Thymus (tissue), 11 donors: ENCODE results near the gene DEPDC7. TPM values are rescaled to one million over a fixed set of nuclear protein-coding genes. Genes with fewer than 3 reads are reported as not detected.
"Not testable (repeated sequence)": the region's sequence is repeated elsewhere in the genome, so short reads cannot be mapped to it uniquely, and the experiment has no call there.

Source experiments
- DNase-seq, 9 donors: peaks; one replicate each; pipeline ENCODE4 v3.0.0-alpha.2; 2013; ENCODE audit warnings: low spot score in 9 of 9, low read depth in 6 of 9, missing footprints in 1 of 9
- H3K27ac ChIP-seq, 2 donors: one replicate each; pipeline ENCODE4 v1.5.1; 2013; ENCODE audit warnings: control low read depth in 1 of 2, low read depth in 1 of 2, low read length in 1 of 2, mild to moderate bottlenecking in 1 of 2, moderate library complexity in 1 of 2
- H3K27me3 ChIP-seq, 2 donors: one replicate each; pipeline ENCODE4 v1.5.1; 2013; ENCODE audit warnings: low read length in 1 of 2; ENCODE audit not compliant: control insufficient read depth in 2 of 2, insufficient read depth in 1 of 2
- H3K36me3 ChIP-seq, 2 donors: one replicate each; pipeline ENCODE4 v1.5.1; 2013; ENCODE audit warnings: low read length in 1 of 2, mild to moderate bottlenecking in 1 of 2, moderate library complexity in 1 of 2; ENCODE audit not compliant: control insufficient read depth in 2 of 2, insufficient read depth in 2 of 2
- H3K4me1 ChIP-seq, 2 donors: one replicate each; pipeline ENCODE4 v1.5.1; 2013; ENCODE audit warnings: low read length in 2 of 2; ENCODE audit not compliant: control insufficient read depth in 2 of 2, insufficient read depth in 2 of 2
- H3K4me3 ChIP-seq, 2 donors: one replicate each; pipeline ENCODE4 v1.5.1; 2013; ENCODE audit warnings: low read length in 2 of 2, control low read depth in 1 of 2, mild to moderate bottlenecking in 1 of 2
- H3K9me3 ChIP-seq, 2 donors: one replicate each; pipeline ENCODE4 v1.5.1; 2013; ENCODE audit warnings: low read length in 1 of 2, mild to moderate bottlenecking in 1 of 2; ENCODE audit not compliant: control insufficient read depth in 2 of 2, insufficient read depth in 1 of 2
- WGBS: extraction: QIAGEN DNeasy Blood & Tissue Kit; methylation state at CpG from one replicate; pipeline ENCODE4 v1.1.7; 2013; 5-methylcytosine and 5-hydroxymethylcytosine counted together
- polyA plus RNA-seq: library from polyadenylated mRNA; stranded (reverse); fragments of 200-250 nt; gene quantifications from one replicate; pipeline ENCODE4 v1.2.3, GENCODE V29; 2013
- total RNA-seq: library from RNA; stranded (reverse); fragments of 120-200 nt; gene quantifications from one replicate; pipeline ENCODE4 v1.2.4, GENCODE V29; 2013
- donor health status: healthy.

The DEPDC7 gene
- total and polyA plus RNA-seq, 2 donors, result 3.2 to 6.6 TPM

DNA sequence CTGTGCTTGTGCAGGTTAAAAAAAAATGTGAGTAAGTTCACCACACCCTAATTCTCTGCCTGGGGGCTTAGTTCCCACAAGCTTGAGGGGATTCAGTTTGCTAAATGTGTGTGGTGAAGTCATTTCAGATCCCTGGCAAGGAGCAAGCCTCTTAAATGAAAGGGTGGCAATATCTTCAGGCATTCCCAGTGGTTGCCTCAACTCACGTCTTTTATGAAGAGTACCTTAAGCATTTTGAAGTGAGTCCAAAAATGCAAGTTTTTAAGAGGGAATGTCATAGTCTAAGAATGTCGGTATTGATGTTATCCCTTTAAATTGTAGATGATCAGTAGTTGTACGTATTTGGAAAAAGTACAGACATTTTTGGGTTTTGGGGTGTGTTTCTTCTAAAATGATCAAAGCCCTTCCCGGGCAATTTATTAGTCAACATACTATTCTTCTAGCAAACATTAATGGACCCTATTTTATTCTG, 28.6 kb downstream of the DEPDC7 start:
- Histone ChIP-seq H3K9me3 (peaks cover 0 to 12% of the 10 kb centered on the region in 2 donors), H3K27ac (no peak overlapping the region), H3K27me3 (no peaks in the 10 kb centered on the region), H3K4me1 (peaks cover 10 to 11% of the 10 kb centered on the region in 2 donors), H3K4me3 (no peak overlapping the region), H3K36me3 (peaks cover 16 to 33% of the 10 kb centered on the region in 2 donors)
- no peak for DNase-seq
- WGBS, result 97% methylated on average over 4 of the region's 4 CpGs

DNA sequence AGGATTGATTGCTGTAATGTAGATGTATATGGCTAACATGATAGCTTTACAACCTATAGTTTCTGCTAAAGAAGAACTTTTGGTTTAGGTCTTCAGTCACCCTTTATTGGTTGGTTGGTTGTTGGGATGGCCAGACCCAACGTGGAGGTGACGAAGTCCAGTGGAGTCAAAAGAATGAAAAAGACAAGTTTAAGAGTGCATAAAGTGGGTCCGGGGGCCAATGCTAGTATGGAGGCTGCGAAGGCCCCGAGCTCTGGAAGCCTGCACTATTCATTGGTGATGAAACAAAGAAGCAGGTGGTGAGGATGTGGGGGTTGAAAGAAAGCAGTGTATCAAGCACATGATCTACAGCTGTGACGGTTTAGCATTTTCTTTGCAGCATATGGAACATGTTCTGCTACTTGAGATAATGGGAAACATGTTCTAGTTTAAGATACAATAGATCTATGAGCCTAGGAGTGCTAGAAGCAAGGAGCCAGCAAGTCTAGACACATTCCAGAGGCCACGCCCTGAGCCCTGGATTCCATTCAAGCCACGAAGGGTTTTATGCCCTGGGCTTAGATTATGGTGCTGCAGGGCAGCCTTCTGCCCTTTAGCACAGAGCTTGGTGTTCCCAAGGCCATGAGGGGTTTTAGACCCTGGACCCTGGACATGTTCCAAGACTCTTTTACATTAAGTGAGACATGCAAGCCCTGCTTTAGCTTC, 30.0 kb downstream of the DEPDC7 start:
- Histone ChIP-seq H3K9me3 (peaks cover 0 to 12% of the 10 kb centered on the region in 2 donors), H3K27me3 (no peaks in the 10 kb centered on the region), H3K36me3 (peaks cover 16 to 33% of the 10 kb centered on the region in 2 donors), H3K4me1 (peaks cover 3 to 4% of the 10 kb centered on the region in 2 donors), H3K4me3 (no peak overlapping the region), H3K27ac (no peak overlapping the region)
- DNase-seq, result no peak
- 92% methylated on average over 8 of the region's 8 CpGs for WGBS

DNA sequence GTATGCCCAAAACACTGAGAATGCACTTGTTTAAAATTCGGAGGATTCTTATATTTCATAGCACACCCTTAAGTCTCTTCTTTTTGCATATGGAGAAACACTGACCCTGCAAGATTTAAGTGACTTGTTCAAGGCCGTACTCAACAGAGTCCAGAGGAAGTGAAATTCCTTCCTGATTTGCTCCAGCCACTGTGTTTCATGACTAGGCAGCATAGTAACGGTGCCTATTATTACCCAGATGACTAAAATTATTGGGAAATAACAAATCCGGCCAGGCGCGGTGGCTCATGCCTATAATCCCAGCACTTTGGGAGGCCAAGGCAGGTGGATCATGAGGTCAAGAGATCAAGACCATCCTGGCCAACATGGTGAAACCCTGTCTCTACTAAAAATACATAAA, 33.0 kb downstream of the DEPDC7 start:
- H3K4me3 ChIP-seq, DNase-seq, H3K27me3 ChIP-seq, H3K27ac ChIP-seq, H3K4me1 ChIP-seq: not testable (repeated sequence)
- WGBS, result 98% methylated on average over 6 of the region's 6 CpGs
- Histone ChIP-seq H3K36me3 (peaks cover 18 to 36% of the 10 kb centered on the region in 2 donors), H3K9me3 (peaks cover 0 to 12% of the 10 kb centered on the region in 2 donors)

DNA sequence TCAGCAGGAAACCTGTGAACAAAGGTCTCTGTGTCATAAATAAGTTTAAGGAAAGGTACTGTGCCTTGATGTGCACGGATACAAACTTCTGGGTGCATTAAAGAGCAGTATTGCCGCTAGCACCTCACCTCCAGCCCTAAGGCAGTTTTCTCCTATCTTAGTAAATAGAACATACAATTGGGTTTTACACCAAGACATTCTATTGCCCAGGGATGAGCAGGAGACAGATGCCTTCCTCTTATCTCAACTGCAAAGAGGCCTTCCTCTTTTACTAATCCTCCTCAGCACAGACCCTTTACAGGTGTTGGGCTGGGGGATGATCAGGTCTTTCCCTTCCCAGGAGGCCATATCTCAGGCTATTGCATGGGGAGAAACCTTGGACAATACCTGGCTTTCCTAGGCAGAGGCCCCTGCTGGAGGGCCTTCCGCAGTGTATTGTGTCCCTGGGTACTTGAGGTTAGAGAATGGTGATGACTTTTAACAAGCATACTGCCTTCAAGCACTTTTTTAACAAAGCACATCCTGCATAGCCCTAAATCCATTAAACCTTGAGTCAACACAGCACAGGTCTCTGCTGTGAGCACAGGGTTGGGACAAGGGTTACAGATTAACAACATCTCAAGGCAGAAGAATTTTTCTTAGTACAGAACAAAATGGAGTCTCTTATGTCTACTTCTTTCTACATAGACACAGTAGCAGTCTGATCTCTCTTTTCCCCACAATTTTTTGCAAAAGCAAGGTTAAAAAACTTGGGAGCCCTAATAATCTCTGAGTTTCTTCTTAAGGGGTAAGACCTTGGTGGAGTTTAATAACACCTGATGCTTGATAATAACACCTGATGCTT, 34.1 kb downstream of the DEPDC7 start:
- H3K4me1 ChIP-seq, H3K27ac ChIP-seq, H3K27me3 ChIP-seq, H3K4me3 ChIP-seq, DNase-seq: not testable (repeated sequence)
- WGBS, result 99% methylated on average over 3 of the region's 3 CpGs
- Histone ChIP-seq H3K36me3 (peaks cover 13 to 30% of the 10 kb centered on the region in 2 donors), H3K9me3 (peaks cover 0 to 12% of the 10 kb centered on the region in 2 donors)

DNA sequence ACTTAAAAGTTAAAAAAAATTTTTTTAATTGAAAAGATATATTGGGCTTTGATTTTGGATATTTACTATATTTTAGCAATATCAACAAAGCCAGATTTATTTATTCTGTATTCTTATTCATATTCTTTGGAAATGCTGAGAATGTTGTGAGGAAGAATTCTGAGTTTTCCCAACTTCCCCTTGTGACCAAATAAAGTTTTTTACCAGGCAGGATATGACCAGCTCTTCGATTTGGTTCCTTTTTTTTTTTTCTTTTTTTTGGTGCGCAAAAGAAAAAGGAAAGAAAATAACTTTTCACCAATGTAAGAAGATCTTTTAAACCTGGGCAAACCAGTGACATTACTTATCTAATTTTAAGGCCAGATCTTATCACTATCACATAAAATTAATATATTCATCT, 36.6 kb downstream of the DEPDC7 start:
- Histone ChIP-seq H3K4me3 (no peak overlapping the region), H3K9me3 (no peaks in the 10 kb centered on the region), H3K27ac (no peak overlapping the region), H3K36me3 (peaks cover 2 to 16% of the 10 kb centered on the region in 2 donors), H3K4me1 (no peaks in the 10 kb centered on the region), H3K27me3 (no peaks in the 10 kb centered on the region)
- 77% methylated on average over 2 of the region's 2 CpGs for WGBS
- no peak for DNase-seq

DNA sequence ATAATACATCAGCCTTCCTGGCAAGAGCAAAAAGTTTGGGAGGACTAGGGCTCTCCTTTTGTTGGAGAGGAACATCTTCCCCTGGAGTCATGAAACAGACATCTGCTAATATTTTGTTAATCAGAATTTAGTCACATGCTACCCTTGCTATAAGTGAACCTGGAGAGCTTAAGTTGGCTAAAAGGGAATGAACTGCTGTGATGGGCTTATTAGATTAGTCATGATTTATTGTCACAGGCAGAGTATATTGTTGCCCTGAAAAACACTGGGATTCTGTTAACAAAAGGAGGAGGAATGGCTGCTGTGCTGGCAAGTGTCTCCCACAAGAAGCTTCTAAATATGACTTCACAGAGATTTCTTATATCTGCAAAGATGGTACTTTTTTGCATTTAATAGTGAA, 39.7 kb downstream of the DEPDC7 start:
- no peaks in the 10 kb centered on the region for H3K27me3 ChIP-seq
- H3K27ac ChIP-seq, result no peak overlapping the region
- no peak for DNase-seq
- no peaks in the 10 kb centered on the region for H3K9me3 ChIP-seq
- H3K4me3 ChIP-seq, result no peak overlapping the region
- peaks cover 12 to 22% of the 10 kb centered on the region in 2 donors for H3K36me3 ChIP-seq
- H3K4me1 ChIP-seq, result peaks cover 10 to 11% of the 10 kb centered on the region in 2 donors

DNA sequence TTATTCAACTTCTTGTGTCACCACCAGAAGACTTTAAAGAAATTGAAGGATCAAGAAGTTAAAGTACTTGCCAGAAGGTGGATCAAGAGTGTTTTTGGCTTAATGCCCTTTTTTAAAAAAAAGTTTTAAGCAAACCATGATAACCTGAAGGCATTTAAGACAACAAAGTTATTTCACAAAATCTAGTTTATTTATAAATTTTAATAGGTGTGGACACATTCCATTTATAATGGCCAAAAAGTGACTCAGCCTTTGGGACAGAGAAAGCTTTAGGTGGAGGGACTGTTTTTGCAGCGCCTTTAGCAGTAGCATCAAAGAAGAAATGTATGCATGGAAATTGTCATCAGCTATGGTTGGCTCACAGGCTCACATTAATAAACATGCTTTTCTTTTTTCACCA, 41.6 kb downstream of the DEPDC7 start:
- Histone ChIP-seq H3K36me3 (peaks cover 12 to 31% of the 10 kb centered on the region in 2 donors), H3K27me3 (no peaks in the 10 kb centered on the region), H3K4me1 (peaks cover 18 to 24% of the 10 kb centered on the region in 2 donors), H3K4me3 (no peak overlapping the region), H3K27ac (no peak overlapping the region), H3K9me3 (no peaks in the 10 kb centered on the region)
- no peak for DNase-seq
- WGBS, result 98% methylated on average over 1 of the region's 1 CpG

DNA sequence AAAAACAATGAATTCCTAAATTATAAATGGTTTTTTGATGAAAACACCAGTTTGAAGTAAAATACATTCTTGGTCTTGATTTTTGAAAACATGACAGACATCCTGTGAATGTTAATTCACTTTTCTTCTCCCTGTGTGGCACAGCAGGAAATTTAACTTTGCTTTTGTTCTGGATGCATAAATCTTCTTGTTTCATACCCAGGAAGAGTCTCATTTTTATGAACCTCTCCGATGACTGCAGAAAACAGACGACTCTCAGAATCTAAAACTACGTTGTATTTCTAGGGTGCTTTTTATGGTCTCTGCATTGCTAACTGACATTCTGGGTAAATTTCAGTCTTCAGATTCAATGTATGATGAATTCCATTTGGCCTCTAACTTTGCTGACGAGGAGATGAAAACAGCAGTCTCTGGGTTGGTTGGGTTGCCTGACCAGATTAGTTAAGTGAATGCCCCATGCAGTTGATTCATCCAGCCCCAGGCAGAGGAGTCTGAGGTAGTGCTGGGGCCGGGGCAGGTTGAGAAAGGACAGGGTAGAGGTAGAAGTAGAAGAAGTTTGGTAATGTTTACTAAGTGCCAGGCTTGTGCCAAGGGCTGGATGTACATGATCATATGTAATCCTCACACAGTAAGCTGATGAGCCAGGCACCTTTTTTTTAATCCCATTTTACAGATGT, 43.8 kb downstream of the DEPDC7 start:
- Histone ChIP-seq H3K27ac (peak overlapping the region in 1 of 2 donors; percentile 49), H3K4me1 (peaks cover 34 to 41% of the 10 kb centered on the region in 2 donors), H3K27me3 (no peaks in the 10 kb centered on the region), H3K4me3 (no peak overlapping the region), H3K36me3 (peaks cover 12 to 28% of the 10 kb centered on the region in 2 donors), H3K9me3 (no peaks in the 10 kb centered on the region)
- no peak for DNase-seq
- 96% methylated on average over 5 of the region's 5 CpGs for WGBS
